NCI-H2196 treated with DMSO at 0.1 percent for 48 hours (cell line): Measurements from ENCODE around the gene CHCHD2.
A peak's percentile ranks its signal among the peaks of the same experiment; 100 is the strongest.
"Not testable (repeated sequence)": the region's sequence is repeated elsewhere in the genome, so short reads cannot be mapped to it uniquely, and the experiment has no call there.

Experiments used
- DNase-seq: peaks from one replicate; lab custom pipeline; 2025; ENCODE audit not compliant: unreplicated experiment; lab: John Stamatoyannopoulos, UW

CHCHD2 gene

GRCh38 chr7:56106108-56107073 is at the start of gene CHCHD2:
CHCHD2 (minus strand) TSS chr7:56106476; CDS start chr7:56106413, 63 bp downstream.
- DNase-seq = peak; percentile 97

- DNase-seq = not testable (repeated sequence)
Measured at GRCh38 chr7:56131062-56131461, 24.8 kb upstream of the CHCHD2 start.

- no peak for DNase-seq
Measured at GRCh38 chr7:56127241-56127975, 21.1 kb upstream of the CHCHD2 start.

- no peak for DNase-seq
Measured at GRCh38 chr7:56125831-56126230, 19.6 kb upstream of the CHCHD2 start.

GRCh38 chr7:56124981-56125380 is 18.7 kb upstream of the CHCHD2 start:
- DNase-seq = no peak

GRCh38 chr7:56121440-56121839 is 15.2 kb upstream of the CHCHD2 start:
- no peak for DNase-seq

GRCh38 chr7:56115852-56116538 is 9.7 kb upstream of the CHCHD2 start, which contains the start of gene NUPR2:
NUPR2 (minus strand) TSS chr7:56116417; CDS start chr7:56116314, 103 bp downstream.
- DNase-seq = no peak

- not testable (repeated sequence) for DNase-seq
Measured at GRCh38 chr7:56112244-56112643, 6.0 kb upstream of the CHCHD2 start.

GRCh38 chr7:56110611-56111010 is 4.3 kb upstream of the CHCHD2 start:
- no peak for DNase-seq

GRCh38 chr7:56107954-56108258 is 1.6 kb upstream of the CHCHD2 start:
- DNase-seq = no peak

- DNase-seq = no peak
Measured at GRCh38 chr7:56105508-56105907, 768 bp downstream of the CHCHD2 start.

- DNase-seq = not testable (repeated sequence)
Measured at GRCh38 chr7:56104138-56104537, 2.1 kb downstream of the CHCHD2 start.

- DNase-seq = no peak
Measured at GRCh38 chr7:56099653-56100052, 6.6 kb downstream of the CHCHD2 start.

GRCh38 chr7:56098187-56099008 is 7.9 kb downstream of the CHCHD2 start:
- DNase-seq = not testable (repeated sequence)

- DNase-seq = peak; percentile 80
Measured at GRCh38 chr7:56097700-56098099, 8.6 kb downstream of the CHCHD2 start.

- DNase-seq = peak; percentile 89
Measured at GRCh38 chr7:56092789-56093531, 13.3 kb downstream of the CHCHD2 start, which contains the start of gene PHKG1. PHKG1 (minus strand) TSS chr7:56092952; CDS start chr7:56088941, 4,011 bp downstream.

GRCh38 chr7:56092388-56092787 is 13.9 kb downstream of the CHCHD2 start:
- not testable (repeated sequence) for DNase-seq

- DNase-seq = peak; percentile 36
Measured at GRCh38 chr7:56091591-56091990, 14.7 kb downstream of the CHCHD2 start.

GRCh38 chr7:56087445-56087844 is 18.8 kb downstream of the CHCHD2 start:
- no peak for DNase-seq

- no peak for DNase-seq
Measured at GRCh38 chr7:56086761-56087160, 19.5 kb downstream of the CHCHD2 start.
